ENCODE results near the gene PADI3.

The PADI3 gene

DNA sequence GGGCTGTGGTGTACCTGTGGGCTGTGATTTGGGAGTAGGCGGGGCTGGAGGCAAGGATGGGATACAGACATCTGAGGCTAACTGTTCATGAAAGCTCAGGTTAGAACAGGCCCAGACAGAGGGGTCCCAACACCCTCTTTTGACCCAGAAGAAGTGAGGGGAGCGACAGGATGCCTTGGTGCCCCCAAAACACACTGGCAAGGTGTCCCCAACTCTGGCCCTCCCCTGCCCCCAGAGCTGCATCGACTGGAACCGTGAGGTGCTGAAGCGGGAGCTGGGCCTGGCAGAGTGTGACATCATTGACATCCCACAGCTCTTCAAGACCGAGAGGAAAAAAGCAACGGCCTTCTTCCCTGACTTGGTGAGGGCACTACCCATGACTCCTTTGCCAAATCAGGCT is 31.5 kb downstream of the PADI3 start:
- no peak overlapping the region for H3K27ac ChIP-seq (ENCODE audit: low read depth, low read length)
- H3K9me3 ChIP-seq (ENCODE audit: control insufficient read depth in 1 of 2, low read length in 2 of 2), result no peaks in the 10 kb centered on the region
- no peaks in the 10 kb centered on the region for H3K4me1 ChIP-seq (ENCODE audit: control insufficient read depth in 1 of 2, insufficient read depth in 2 of 2, low read length in 2 of 2)
- no peaks in the 10 kb centered on the region for H3K27me3 ChIP-seq (ENCODE audit: control insufficient read depth in 1 of 2, insufficient read depth in 2 of 2, low read length in 2 of 2)
- H3K36me3 ChIP-seq (ENCODE audit: control insufficient read depth in 1 of 2, insufficient read depth in 2 of 2, low read length in 2 of 2), result no peaks in the 10 kb centered on the region
- H3K4me3 ChIP-seq (ENCODE audit: low read depth in 1 of 2, low read length in 2 of 2), result no peak overlapping the region
- H3K9ac ChIP-seq (ENCODE audit: low read depth in 1 of 2, low read length in 2 of 2), result no peak overlapping the region

DNA sequence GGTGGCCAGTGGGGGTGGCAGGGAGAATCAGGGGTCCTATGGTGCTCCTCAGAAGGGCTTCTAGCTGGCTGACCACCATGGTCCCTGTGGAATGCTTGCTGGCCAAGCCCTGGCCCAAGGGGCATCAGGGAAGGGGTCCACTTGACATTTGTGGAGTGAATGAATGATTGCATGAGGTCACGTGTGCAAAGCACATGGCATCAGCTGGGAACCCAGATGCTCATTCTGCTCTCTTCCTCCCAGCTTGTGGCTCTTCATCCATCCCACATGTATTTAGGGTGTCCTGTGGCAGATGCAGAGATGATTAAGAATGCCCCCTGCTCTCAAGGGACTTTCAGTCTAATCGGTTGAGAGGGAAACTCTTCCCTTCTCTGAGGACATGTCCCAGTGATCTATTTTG is 32.0 kb downstream of the PADI3 start:
- Histone ChIP-seq H3K36me3 (ENCODE audit: control insufficient read depth in 1 of 2, insufficient read depth in 2 of 2, low read length in 2 of 2) (no peaks in the 10 kb centered on the region), H3K9ac (ENCODE audit: low read depth in 1 of 2, low read length in 2 of 2) (no peak overlapping the region), H3K27ac (ENCODE audit: low read depth, low read length) (no peak overlapping the region), H3K9me3 (ENCODE audit: control insufficient read depth in 1 of 2, low read length in 2 of 2) (no peaks in the 10 kb centered on the region), H3K27me3 (ENCODE audit: control insufficient read depth in 1 of 2, insufficient read depth in 2 of 2, low read length in 2 of 2) (no peaks in the 10 kb centered on the region), H3K4me1 (ENCODE audit: control insufficient read depth in 1 of 2, insufficient read depth in 2 of 2, low read length in 2 of 2) (no peaks in the 10 kb centered on the region), H3K4me3 (ENCODE audit: low read depth in 1 of 2, low read length in 2 of 2) (no peak overlapping the region)

DNA sequence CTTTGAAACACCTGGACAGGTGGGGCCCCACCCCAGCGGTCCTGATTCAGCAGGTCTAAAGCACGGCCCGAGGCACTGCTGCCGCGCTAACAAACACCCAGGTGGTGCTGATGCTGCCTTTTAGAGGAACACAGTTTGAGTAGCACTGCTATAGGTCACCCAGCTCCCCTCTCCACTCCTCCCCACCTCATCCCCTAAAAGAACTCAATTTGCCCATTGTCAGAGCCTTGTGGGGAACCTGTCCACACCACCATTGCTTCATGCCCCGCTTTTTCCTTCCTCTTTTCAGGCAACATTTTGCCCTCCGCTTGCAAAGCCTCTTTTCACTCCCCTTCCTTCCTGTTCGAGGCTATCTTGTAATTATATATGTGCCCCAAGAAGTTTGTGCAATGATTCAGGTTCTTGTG is 32.9 kb downstream of the PADI3 start:
- Histone ChIP-seq H3K27ac (ENCODE audit: low read depth, low read length) (no peak overlapping the region), H3K36me3 (ENCODE audit: control insufficient read depth in 1 of 2, insufficient read depth in 2 of 2, low read length in 2 of 2) (no peaks in the 10 kb centered on the region), H3K9ac (ENCODE audit: low read depth in 1 of 2, low read length in 2 of 2) (no peak overlapping the region), H3K9me3 (ENCODE audit: control insufficient read depth in 1 of 2, low read length in 2 of 2) (no peaks in the 10 kb centered on the region), H3K4me3 (ENCODE audit: low read depth in 1 of 2, low read length in 2 of 2) (no peak overlapping the region), H3K27me3 (ENCODE audit: control insufficient read depth in 1 of 2, insufficient read depth in 2 of 2, low read length in 2 of 2) (no peaks in the 10 kb centered on the region), H3K4me1 (ENCODE audit: control insufficient read depth in 1 of 2, insufficient read depth in 2 of 2, low read length in 2 of 2) (no peaks in the 10 kb centered on the region)

DNA sequence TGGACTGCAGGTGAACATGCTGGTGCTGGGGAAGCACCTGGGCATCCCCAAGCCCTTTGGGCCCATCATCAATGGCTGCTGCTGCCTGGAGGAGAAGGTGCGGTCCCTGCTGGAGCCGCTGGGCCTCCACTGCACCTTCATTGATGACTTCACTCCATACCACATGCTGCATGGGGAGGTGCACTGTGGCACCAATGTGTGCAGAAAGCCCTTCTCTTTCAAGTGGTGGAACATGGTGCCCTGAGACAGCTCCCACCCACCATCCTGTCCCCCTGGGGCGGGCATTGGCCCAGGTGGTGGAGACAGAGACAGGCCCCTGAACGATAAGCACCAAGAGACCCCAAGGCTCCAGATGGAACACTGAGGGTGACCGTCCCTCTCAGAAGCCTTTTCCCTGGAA is 33.9 kb downstream of the PADI3 start:
- no peaks in the 10 kb centered on the region for H3K9me3 ChIP-seq (ENCODE audit: control insufficient read depth in 1 of 2, low read length in 2 of 2)
- peaks cover 0 to 3% of the 10 kb centered on the region in 2 donors for H3K27me3 ChIP-seq (ENCODE audit: control insufficient read depth in 1 of 2, insufficient read depth in 2 of 2, low read length in 2 of 2)
- no peak overlapping the region for H3K27ac ChIP-seq (ENCODE audit: low read depth, low read length)
- H3K4me3 ChIP-seq (ENCODE audit: low read depth in 1 of 2, low read length in 2 of 2), result no peak overlapping the region
- H3K9ac ChIP-seq (ENCODE audit: low read depth in 1 of 2, low read length in 2 of 2), result no peak overlapping the region
- H3K4me1 ChIP-seq (ENCODE audit: control insufficient read depth in 1 of 2, insufficient read depth in 2 of 2, low read length in 2 of 2), result no peaks in the 10 kb centered on the region
- H3K36me3 ChIP-seq (ENCODE audit: control insufficient read depth in 1 of 2, insufficient read depth in 2 of 2, low read length in 2 of 2), result no peaks in the 10 kb centered on the region

DNA sequence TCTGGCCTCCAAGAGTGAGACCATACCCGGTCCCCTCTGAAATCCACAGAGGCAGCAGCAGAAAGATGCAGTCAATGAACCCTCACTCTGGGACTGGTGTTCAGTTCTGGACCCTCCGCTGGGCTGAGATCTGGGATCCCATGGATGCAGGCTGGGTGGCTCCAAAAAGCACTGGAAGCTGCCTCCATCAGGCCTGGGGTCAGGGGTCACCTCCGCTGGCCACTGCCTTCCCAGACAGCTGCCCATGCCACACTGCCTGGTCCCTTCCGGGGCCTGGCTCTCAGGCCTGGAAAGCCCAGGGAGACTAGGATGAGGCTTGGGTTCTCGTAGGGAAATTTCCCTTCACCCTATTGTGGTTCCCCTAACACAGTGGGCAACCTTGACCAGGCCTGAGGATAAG is 37.7 kb downstream of the PADI3 start:
- no peak overlapping the region for H3K4me3 ChIP-seq (ENCODE audit: low read depth in 1 of 2, low read length in 2 of 2)
- H3K36me3 ChIP-seq (ENCODE audit: control insufficient read depth in 1 of 2, insufficient read depth in 2 of 2, low read length in 2 of 2), result no peaks in the 10 kb centered on the region
- no peaks in the 10 kb centered on the region for H3K4me1 ChIP-seq (ENCODE audit: control insufficient read depth in 1 of 2, insufficient read depth in 2 of 2, low read length in 2 of 2)
- no peaks in the 10 kb centered on the region for H3K9me3 ChIP-seq (ENCODE audit: control insufficient read depth in 1 of 2, low read length in 2 of 2)
- no peak overlapping the region for H3K9ac ChIP-seq (ENCODE audit: low read depth in 1 of 2, low read length in 2 of 2)
- H3K27ac ChIP-seq (ENCODE audit: low read depth, low read length), result no peak overlapping the region
- H3K27me3 ChIP-seq (ENCODE audit: control insufficient read depth in 1 of 2, insufficient read depth in 2 of 2, low read length in 2 of 2), result peaks cover 3 to 5% of the 10 kb centered on the region in 2 donors

DNA sequence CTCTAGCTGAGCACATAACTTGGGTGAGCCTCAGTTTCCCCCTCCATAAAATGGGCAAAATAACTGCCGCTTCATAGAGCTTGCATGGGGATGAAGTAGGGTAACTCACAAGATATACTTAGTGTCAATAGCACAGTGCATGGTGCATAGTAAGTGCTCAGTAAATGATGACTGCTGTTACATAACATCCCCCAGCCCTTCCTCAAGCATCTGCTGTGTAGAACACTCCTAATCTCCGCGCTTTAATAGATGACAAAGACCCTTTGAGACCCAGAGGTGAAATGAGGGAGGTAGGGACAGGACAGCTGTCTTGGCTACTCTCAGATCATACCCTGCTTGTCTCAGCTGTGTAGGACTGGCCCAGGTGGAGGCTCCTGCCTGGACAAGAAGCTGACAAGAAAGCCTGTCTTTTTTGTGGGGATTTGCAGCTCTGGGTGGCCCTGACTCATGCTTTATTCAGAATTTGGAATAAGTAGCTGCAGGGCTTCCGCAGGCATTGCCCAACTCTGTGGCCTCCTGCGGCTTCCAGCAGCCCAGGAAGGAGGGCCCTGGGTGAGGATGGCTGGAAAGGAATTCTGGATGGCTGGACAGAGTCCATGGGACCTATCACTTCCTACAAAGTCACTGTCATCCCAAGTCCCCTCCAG is 38.4 kb downstream of the PADI3 start:
- H3K27me3 ChIP-seq (ENCODE audit: control insufficient read depth in 1 of 2, insufficient read depth in 2 of 2, low read length in 2 of 2), result peaks cover 3 to 5% of the 10 kb centered on the region in 2 donors
- H3K36me3 ChIP-seq (ENCODE audit: control insufficient read depth in 1 of 2, insufficient read depth in 2 of 2, low read length in 2 of 2), result no peaks in the 10 kb centered on the region
- H3K4me3 ChIP-seq (ENCODE audit: low read depth in 1 of 2, low read length in 2 of 2), result no peak overlapping the region
- no peaks in the 10 kb centered on the region for H3K9me3 ChIP-seq (ENCODE audit: control insufficient read depth in 1 of 2, low read length in 2 of 2)
- no peak overlapping the region for H3K27ac ChIP-seq (ENCODE audit: low read depth, low read length)
- H3K9ac ChIP-seq (ENCODE audit: low read depth in 1 of 2, low read length in 2 of 2), result no peak overlapping the region
- no peaks in the 10 kb centered on the region for H3K4me1 ChIP-seq (ENCODE audit: control insufficient read depth in 1 of 2, insufficient read depth in 2 of 2, low read length in 2 of 2)

DNA sequence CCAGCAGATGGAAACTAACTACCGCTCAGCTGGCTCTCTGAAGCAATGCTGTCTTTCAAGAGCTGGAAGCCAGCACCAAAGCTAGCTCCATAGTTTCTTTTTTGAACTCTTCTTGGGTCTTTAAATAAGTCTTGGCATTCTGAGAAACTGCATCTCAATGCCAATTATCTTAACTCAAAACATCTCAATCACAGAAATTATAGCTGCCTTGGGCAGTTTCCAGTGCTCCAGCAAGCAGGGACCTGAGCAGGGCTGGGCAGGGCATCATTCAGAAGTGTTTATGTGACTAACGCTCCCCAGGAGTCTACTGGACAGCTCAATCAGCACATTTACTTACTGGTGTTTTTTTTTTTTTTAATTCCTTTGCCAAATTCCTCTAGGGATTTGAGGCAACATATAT is 40.8 kb downstream of the PADI3 start:
- no peaks in the 10 kb centered on the region for H3K36me3 ChIP-seq (ENCODE audit: control insufficient read depth in 1 of 2, insufficient read depth in 2 of 2, low read length in 2 of 2)
- peaks cover 6 to 14% of the 10 kb centered on the region in 2 donors for H3K27me3 ChIP-seq (ENCODE audit: control insufficient read depth in 1 of 2, insufficient read depth in 2 of 2, low read length in 2 of 2)
- no peaks in the 10 kb centered on the region for H3K9me3 ChIP-seq (ENCODE audit: control insufficient read depth in 1 of 2, low read length in 2 of 2)

DNA sequence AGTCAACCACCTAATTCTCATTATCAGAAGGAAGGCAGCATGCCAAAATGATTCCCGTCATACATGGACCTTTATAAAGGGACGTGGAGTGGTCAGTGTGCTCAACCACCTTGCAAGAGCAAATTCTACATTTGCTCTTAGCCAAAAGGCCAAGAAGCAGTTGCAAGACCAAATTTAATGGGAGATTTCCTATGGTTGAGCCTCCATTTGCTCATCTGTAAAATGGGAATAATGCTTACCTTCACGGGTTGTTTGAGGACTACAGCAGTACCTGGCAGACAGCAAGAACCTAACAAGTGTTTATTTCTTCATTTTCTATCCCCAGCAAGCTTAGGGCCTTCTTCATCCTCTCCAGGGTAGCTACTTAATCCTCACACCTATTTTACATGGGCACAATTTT is 41.7 kb downstream of the PADI3 start:
- Histone ChIP-seq H3K36me3 (ENCODE audit: control insufficient read depth in 1 of 2, insufficient read depth in 2 of 2, low read length in 2 of 2) (no peaks in the 10 kb centered on the region), H3K9ac (ENCODE audit: low read depth in 1 of 2, low read length in 2 of 2) (no peak overlapping the region), H3K27me3 (ENCODE audit: control insufficient read depth in 1 of 2, insufficient read depth in 2 of 2, low read length in 2 of 2) (peaks cover 6 to 14% of the 10 kb centered on the region in 2 donors), H3K4me1 (ENCODE audit: control insufficient read depth in 1 of 2, insufficient read depth in 2 of 2, low read length in 2 of 2) (no peaks in the 10 kb centered on the region), H3K9me3 (ENCODE audit: control insufficient read depth in 1 of 2, low read length in 2 of 2) (no peaks in the 10 kb centered on the region), H3K4me3 (ENCODE audit: low read depth in 1 of 2, low read length in 2 of 2) (no peak overlapping the region), H3K27ac (ENCODE audit: low read depth, low read length) (no peak overlapping the region)

More for the DNA sequence above, 40.8 kb downstream of the PADI3 start:
- Histone ChIP-seq H3K4me3 (ENCODE audit: low read depth in 1 of 2, low read length in 2 of 2) (no peak overlapping the region), H3K9ac (ENCODE audit: low read depth in 1 of 2, low read length in 2 of 2) (no peak overlapping the region), H3K4me1 (ENCODE audit: control insufficient read depth in 1 of 2, insufficient read depth in 2 of 2, low read length in 2 of 2) (no peaks in the 10 kb centered on the region), H3K27ac (ENCODE audit: low read depth, low read length) (no peak overlapping the region)

DNA sequence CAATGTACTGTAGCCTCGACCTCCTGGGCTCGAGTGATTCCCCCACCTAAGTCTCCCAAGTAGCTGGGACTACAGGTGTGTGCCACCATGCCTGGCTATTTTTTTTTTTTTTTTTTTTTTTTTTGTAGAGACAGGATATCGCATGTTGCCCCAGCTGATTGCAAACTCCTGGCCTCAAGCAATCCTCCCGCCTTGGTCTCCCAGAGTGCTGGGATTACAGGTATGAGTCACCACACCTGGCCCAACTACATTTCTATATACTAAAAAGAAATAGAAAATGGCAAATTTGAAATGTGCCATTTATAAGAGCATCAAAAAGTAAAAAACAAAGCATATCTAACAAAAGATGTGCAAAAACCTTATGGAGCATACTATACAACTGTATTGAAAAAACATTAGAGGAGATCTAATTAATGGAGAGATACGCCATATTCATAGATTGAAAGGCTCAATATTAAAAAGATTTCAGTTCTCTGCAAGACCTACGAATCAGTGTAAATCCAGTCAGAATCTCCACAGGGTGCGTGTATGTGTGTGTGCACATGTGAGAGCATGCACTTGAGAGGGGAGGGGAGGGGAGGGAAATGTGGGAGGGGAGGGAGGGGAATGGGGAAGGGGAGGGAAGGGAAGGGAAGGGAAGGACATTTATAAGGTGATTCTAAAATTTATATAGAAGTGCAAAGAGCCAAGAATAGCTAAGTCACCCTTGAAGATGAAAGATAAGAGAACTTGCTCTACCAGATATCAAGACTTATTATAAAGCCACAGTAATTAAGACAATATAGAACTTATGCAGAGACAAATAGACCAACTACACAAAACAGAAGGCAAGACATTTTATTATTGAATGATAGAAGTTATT is 43.6 kb downstream of the PADI3 start:
- Histone ChIP-seq H3K9me3 (ENCODE audit: control insufficient read depth in 1 of 2, low read length in 2 of 2) (no peaks in the 10 kb centered on the region), H3K4me1 (ENCODE audit: control insufficient read depth in 1 of 2, insufficient read depth in 2 of 2, low read length in 2 of 2) (no peaks in the 10 kb centered on the region), H3K4me3 (ENCODE audit: low read depth in 1 of 2, low read length in 2 of 2) (no peak overlapping the region), H3K9ac (ENCODE audit: low read depth in 1 of 2, low read length in 2 of 2) (no peak overlapping the region), H3K27me3 (ENCODE audit: control insufficient read depth in 1 of 2, insufficient read depth in 2 of 2, low read length in 2 of 2) (peaks cover 6 to 12% of the 10 kb centered on the region in 2 donors), H3K36me3 (ENCODE audit: control insufficient read depth in 1 of 2, insufficient read depth in 2 of 2, low read length in 2 of 2) (no peaks in the 10 kb centered on the region), H3K27ac (ENCODE audit: low read depth, low read length) (no peak overlapping the region)

DNA sequence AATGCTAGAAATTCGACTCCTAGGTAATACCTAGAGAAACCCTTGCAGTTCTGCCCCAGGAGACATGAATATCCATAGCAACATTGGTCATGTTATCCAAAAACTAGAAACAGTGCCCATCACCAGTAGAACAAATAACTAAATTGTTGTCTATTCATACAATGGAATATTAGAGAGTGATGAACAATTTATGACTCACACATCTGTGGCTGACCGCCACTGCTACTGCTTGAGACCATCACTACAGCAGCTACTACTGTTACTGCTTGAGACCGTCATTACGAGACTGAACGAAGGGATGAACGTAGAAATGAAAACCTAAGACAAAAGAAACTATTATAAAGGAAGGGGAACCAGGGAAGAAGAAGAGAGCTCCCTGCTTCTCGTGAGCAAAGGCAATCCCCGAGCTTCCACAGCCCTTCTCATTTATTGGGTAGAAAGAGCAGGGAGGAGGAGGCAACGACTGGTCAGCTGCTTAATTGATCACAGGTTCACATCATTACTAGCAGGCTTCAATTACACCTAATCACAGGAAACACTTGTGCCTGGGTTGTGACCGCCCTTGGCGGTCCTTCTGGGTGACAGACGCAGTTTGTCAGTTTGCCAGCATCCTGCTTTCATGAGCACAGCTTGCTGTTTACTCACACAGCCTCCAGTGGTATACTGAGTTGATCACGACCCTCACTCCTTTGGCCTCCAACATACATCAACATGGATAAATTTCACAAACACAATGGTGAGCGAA is 45.0 kb downstream of the PADI3 start:
- Histone ChIP-seq H3K9ac (ENCODE audit: low read depth in 1 of 2, low read length in 2 of 2) (no peak overlapping the region), H3K27me3 (ENCODE audit: control insufficient read depth in 1 of 2, insufficient read depth in 2 of 2, low read length in 2 of 2) (peaks cover 6 to 11% of the 10 kb centered on the region in 2 donors), H3K36me3 (ENCODE audit: control insufficient read depth in 1 of 2, insufficient read depth in 2 of 2, low read length in 2 of 2) (no peaks in the 10 kb centered on the region), H3K4me3 (ENCODE audit: low read depth in 1 of 2, low read length in 2 of 2) (no peak overlapping the region), H3K27ac (ENCODE audit: low read depth, low read length) (no peak overlapping the region), H3K4me1 (ENCODE audit: control insufficient read depth in 1 of 2, insufficient read depth in 2 of 2, low read length in 2 of 2) (no peaks in the 10 kb centered on the region), H3K9me3 (ENCODE audit: control insufficient read depth in 1 of 2, low read length in 2 of 2) (no peaks in the 10 kb centered on the region)
